Ovary (tissue), 3 donors: ENCODE data around the gene GFER.

Experiments
- POLR2A ChIP-seq: fragments of 450-650 bp; IDR thresholded peaks from one replicate; pipeline ENCODE4 v1.6.1; 2017; ENCODE audit warnings: antibody characterized with exemption, mild to moderate bottlenecking, moderate library complexity
- TF ChIP-seq, protein P1 (sequence below), 3 donors: fragments of 450-650 bp in 2 of 3; fragments of 200-600 bp in 1 of 3; IDR thresholded peaks; one replicate each; pipeline versions ENCODE4 v1.5.1 to v1.8.0; 2016 to 2022; ENCODE audit warnings: antibody characterized with exemption in 3 of 3, mild to moderate bottlenecking in 1 of 3
- donor health status: DM: no; HTN: no; CAD: no.

- TF ChIP-seq, protein P1, sequence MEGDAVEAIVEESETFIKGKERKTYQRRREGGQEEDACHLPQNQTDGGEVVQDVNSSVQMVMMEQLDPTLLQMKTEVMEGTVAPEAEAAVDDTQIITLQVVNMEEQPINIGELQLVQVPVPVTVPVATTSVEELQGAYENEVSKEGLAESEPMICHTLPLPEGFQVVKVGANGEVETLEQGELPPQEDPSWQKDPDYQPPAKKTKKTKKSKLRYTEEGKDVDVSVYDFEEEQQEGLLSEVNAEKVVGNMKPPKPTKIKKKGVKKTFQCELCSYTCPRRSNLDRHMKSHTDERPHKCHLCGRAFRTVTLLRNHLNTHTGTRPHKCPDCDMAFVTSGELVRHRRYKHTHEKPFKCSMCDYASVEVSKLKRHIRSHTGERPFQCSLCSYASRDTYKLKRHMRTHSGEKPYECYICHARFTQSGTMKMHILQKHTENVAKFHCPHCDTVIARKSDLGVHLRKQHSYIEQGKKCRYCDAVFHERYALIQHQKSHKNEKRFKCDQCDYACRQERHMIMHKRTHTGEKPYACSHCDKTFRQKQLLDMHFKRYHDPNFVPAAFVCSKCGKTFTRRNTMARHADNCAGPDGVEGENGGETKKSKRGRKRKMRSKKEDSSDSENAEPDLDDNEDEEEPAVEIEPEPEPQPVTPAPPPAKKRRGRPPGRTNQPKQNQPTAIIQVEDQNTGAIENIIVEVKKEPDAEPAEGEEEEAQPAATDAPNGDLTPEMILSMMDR (IDR thresholded peaks at IDR 0.05) = no peak
- no peak for TF ChIP-seq POLR2A
Observed at GRCh38 chr16:1940273-1941161, 43.5 kb upstream of the GFER start.
